Adrenal gland (tissue), 12 donors: ENCODE data around the gene DCC. TPM values are rescaled to one million over a fixed set of nuclear protein-coding genes. Genes with fewer than 3 reads are reported as not detected.

Experiments used
- DNase-seq, 7 donors: peaks; one replicate each; pipeline ENCODE4 v3.0.0-alpha.2; 2019 to 2020
- H3K27ac ChIP-seq, 5 donors: fragments of 200-600 bp; sonication (generic) in 4 of 5; 1 replicate in 3 of 5; 2 replicates in 2 of 5; pipeline versions ENCODE4 v1.5.1 to v1.8.0; 2016 to 2020; ENCODE audit warnings: mild to moderate bottlenecking in 1 of 5
- H3K27me3 ChIP-seq: fragments of 200-600 bp; 2 replicates; pipeline ENCODE4 v1.8.0; 2021
- H3K36me3 ChIP-seq, 2 donors: fragments of 200-600 bp; replicated peaks in 1 of 2; 1 replicate in 1 of 2; 2 replicates in 1 of 2; pipeline versions ENCODE4 v1.5.1 to v1.8.0; 2018 to 2022
- H3K4me1 ChIP-seq, 2 donors: fragments of 200-600 bp; replicated peaks in 1 of 2; 1 replicate in 1 of 2; 2 replicates in 1 of 2; pipeline versions ENCODE4 v1.5.1 to v1.8.0; 2018 to 2021
- H3K4me3 ChIP-seq, 4 donors: fragments of 200-600 bp; sonication (generic) in 3 of 4; one replicate each; pipeline ENCODE4 v1.5.1; 2016 to 2018
- H3K9me3 ChIP-seq, 3 donors: fragments of 200-600 bp; sonication (generic) in 1 of 3; replicated peaks in 1 of 3; 1 replicate in 2 of 3; 2 replicates in 1 of 3; pipeline versions ENCODE4 v1.5.1 to v1.8.0; 2016 to 2021
- POLR2A ChIP-seq, 2 donors: fragments of 450-650 bp; IDR thresholded peaks; one replicate each; pipeline ENCODE4 v1.6.1; 2017; ENCODE audit warnings: antibody characterized with exemption in 2 of 2, mild to moderate bottlenecking in 2 of 2, moderate library complexity in 1 of 2
- WGBS, 4 donors: extraction: QIAGEN DNeasy Blood & Tissue Kit in 2 of 4; methylation state at CpG; one replicate each; pipeline versions ENCODE4 v1.1.5 to v1.1.7; 2013 to 2017; 5-methylcytosine and 5-hydroxymethylcytosine counted together
- intact Hi-C, 2 donors: fragments of 100-400 bp; cut with DNase I; formaldehyde crosslinking; loops; one replicate each; pipeline versions ENCODE4 v1.14.1 to v1.15.0; 2022 to 2023
- polyA plus RNA-seq, 3 donors: library from polyadenylated mRNA; stranded (reverse); fragments of 200-250 nt in 2 of 3; fragments of 350-450 nt in 1 of 3; fragmentation: Illumina TruSeq in 1 of 3; extraction: RNeasy Lipid Tissue Mini Kit (QIAGEN cat#74804) in 1 of 3; gene quantifications; one replicate each; pipeline ENCODE4 v1.2.3, GENCODE V29; 2013 to 2014
- total RNA-seq, 9 donors: library from RNA; depleted of rRNA in 4 of 9; stranded (reverse); fragments of >200 nt in 4 of 9; fragments of 120-200 nt in 1 of 9; fragmentation: NEBNext Ultra II Directional in 1 of 9; extraction: Animal tissue kit (Norgen Biotek cat#: 25700) in 1 of 9; gene quantifications; one replicate each; pipeline versions ENCODE4 v1.1.0 to v1.2.4, GENCODE V29; 2013 to 2023
- TF ChIP-seq, protein P1 (sequence below), 6 experiments: fragments of 450-650 bp in 4 of 6; fragments of 200-600 bp in 2 of 6; sonication (generic) in 1 of 6; IDR thresholded peaks; 1 replicate in 5 of 6; 2 replicates in 1 of 6; pipeline versions ENCODE4 v1.5.1 to v1.8.0; 2016 to 2021; ENCODE audit warnings: antibody characterized with exemption in 6 of 6, mild to moderate bottlenecking in 2 of 6, moderate library complexity in 1 of 6
- donor health status: healthy with polysubstance abuse.
- donor health status: Bipolar disorder and iron deficiency.
- donor health status: DM: yes; HTN: yes; CAD: no.
- donor health status: DM: no; HTN: no; CAD: no.
- donor health status: DM: no; HTN: no; CAD: no.
- donor health status: DM: yes; HTN: yes; CAD: no.

DCC gene
- total and polyA plus RNA-seq, 12 donors = 0.33 to 3.5 (median 1.1) TPM; not detected in 1

GRCh38 chr18:52475325-52475724 is 135.3 kb downstream of the DCC start:
- DNase-seq = no peak
- Histone ChIP-seq H3K27ac (no peak overlapping the region), H3K27me3 (no peaks in the 10 kb centered on the region), H3K4me3 (no peak overlapping the region), H3K4me1 (no peaks in the 10 kb centered on the region), H3K36me3 (no peaks in the 10 kb centered on the region), H3K9me3 (no peaks in the 10 kb centered on the region)
- TF ChIP-seq POLR2A (IDR thresholded peaks at IDR 0.05) = no peak
- TF ChIP-seq, protein P1, sequence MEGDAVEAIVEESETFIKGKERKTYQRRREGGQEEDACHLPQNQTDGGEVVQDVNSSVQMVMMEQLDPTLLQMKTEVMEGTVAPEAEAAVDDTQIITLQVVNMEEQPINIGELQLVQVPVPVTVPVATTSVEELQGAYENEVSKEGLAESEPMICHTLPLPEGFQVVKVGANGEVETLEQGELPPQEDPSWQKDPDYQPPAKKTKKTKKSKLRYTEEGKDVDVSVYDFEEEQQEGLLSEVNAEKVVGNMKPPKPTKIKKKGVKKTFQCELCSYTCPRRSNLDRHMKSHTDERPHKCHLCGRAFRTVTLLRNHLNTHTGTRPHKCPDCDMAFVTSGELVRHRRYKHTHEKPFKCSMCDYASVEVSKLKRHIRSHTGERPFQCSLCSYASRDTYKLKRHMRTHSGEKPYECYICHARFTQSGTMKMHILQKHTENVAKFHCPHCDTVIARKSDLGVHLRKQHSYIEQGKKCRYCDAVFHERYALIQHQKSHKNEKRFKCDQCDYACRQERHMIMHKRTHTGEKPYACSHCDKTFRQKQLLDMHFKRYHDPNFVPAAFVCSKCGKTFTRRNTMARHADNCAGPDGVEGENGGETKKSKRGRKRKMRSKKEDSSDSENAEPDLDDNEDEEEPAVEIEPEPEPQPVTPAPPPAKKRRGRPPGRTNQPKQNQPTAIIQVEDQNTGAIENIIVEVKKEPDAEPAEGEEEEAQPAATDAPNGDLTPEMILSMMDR (IDR thresholded peaks at IDR 0.05) = no peak
- WGBS, 4 donors = 32 to 57% (median 50%) methylated on average over 3 of the region's 3 CpGs
- intact Hi-C loops = no loop called here

GRCh38 chr18:52481116-52481515 is 141.1 kb downstream of the DCC start:
- Histone ChIP-seq H3K36me3 (no peaks in the 10 kb centered on the region), H3K4me3 (no peak overlapping the region), H3K27ac (no peak overlapping the region), H3K27me3 (no peaks in the 10 kb centered on the region), H3K9me3 (no peaks in the 10 kb centered on the region), H3K4me1 (no peaks in the 10 kb centered on the region)
- TF ChIP-seq, protein P1 (IDR thresholded peaks at IDR 0.05) = no peak
- TF ChIP-seq POLR2A (IDR thresholded peaks at IDR 0.05) = no peak
- WGBS, 4 donors = 71 to 86% (median 79%) methylated on average over 6 of the region's 6 CpGs
- no peak for DNase-seq
- intact Hi-C loops = no loop called here

DNA sequence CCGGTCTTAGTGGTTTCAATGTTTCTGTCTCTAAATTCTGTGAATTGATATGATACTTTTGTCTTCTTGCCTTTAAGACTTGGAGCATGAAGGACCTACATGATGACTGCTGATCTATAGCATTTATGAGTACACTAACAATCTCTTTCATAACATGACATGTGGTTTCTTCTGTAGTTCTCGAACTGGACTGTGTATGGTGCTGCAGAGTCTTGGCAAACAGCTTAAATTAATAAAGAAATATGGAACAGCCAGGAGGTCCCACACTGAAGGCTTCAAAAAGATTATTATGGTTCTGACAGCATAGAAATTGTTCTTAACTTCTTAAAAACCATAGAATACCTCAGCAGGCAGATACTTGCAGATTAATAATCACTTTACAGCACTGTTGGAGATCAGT is 145.0 kb downstream of the DCC start:
- DNase-seq = no peak
- no peaks in the 10 kb centered on the region for H3K36me3 ChIP-seq
- intact Hi-C loops = no loop called here
- H3K4me3 ChIP-seq = no peak overlapping the region
- H3K27ac ChIP-seq = no peak overlapping the region
- no peaks in the 10 kb centered on the region for H3K9me3 ChIP-seq
- no peaks in the 10 kb centered on the region for H3K4me1 ChIP-seq
- 60 to 65% (median 61%) methylated on average over 2 of the region's 2 CpGs for WGBS, 4 donors
- H3K27me3 ChIP-seq = no peaks in the 10 kb centered on the region
- TF ChIP-seq, protein P1 (IDR thresholded peaks at IDR 0.05) = no peak
- no peak for TF ChIP-seq POLR2A (IDR thresholded peaks at IDR 0.05)

- DNase-seq = no peak
- no peak overlapping the region for H3K4me3 ChIP-seq
- H3K4me1 ChIP-seq = no peaks in the 10 kb centered on the region
- WGBS, 4 donors = 80 to 86% (median 84%) methylated on average over 6 of the region's 6 CpGs
- H3K36me3 ChIP-seq = no peaks in the 10 kb centered on the region
- no peaks in the 10 kb centered on the region for H3K27me3 ChIP-seq
- TF ChIP-seq, protein P1 (IDR thresholded peaks at IDR 0.05) = no peak
- no peak for TF ChIP-seq POLR2A (IDR thresholded peaks at IDR 0.05)
- H3K9me3 ChIP-seq = no peaks in the 10 kb centered on the region
- intact Hi-C loops = no loop called here
- H3K27ac ChIP-seq = no peak overlapping the region
Observed at GRCh38 chr18:52486052-52486451, 146.1 kb downstream of the DCC start.
